Astrocyte (in vitro differentiated cells and primary cell): ENCODE results near the gene ASB2. TPM values are rescaled to one million over a fixed set of nuclear protein-coding genes. Genes with fewer than 3 reads are reported as not detected.

Experiments
- DNase-seq: peaks from one replicate; pipeline ENCODE4 v3.0.0-alpha.2; 2010; ENCODE audit warnings: low read depth
- FAIRE-seq: peaks from 2 replicates; lab custom pipeline; 2011; peaks lifted over from hg19 to GRCh38; lab: Jason Lieb, UNC
- H2AFZ ChIP-seq: 2 replicates; pipeline ENCODE4 v1.6.0; 2012; ENCODE audit warnings: low read depth, low read length, inconsistent platforms
- H3K27ac ChIP-seq: 2 replicates; pipeline ENCODE4 v1.5.1; 2011; ENCODE audit warnings: low read depth, low read length, inconsistent platforms
- H3K27me3 ChIP-seq: 2 replicates; pipeline ENCODE4 v1.6.0; 2011; ENCODE audit warnings: low read length, inconsistent platforms; ENCODE audit not compliant: insufficient read depth
- H3K36me3 ChIP-seq: 2 replicates; pipeline ENCODE4 v1.5.1; 2011; ENCODE audit warnings: low read length, inconsistent platforms; ENCODE audit not compliant: insufficient read depth
- H3K4me1 ChIP-seq: 2 replicates; pipeline ENCODE4 v1.5.1; 2011; ENCODE audit warnings: low read length, inconsistent platforms; ENCODE audit not compliant: insufficient read depth
- H3K4me2 ChIP-seq: 2 replicates; pipeline ENCODE4 v1.6.0; 2012; ENCODE audit warnings: low read length, inconsistent platforms
- H3K4me3 ChIP-seq: 2 replicates; pipeline ENCODE4 v1.5.1; 2011; ENCODE audit warnings: low read depth, mild to moderate bottlenecking, low read length, inconsistent platforms; ENCODE audit not compliant: insufficient read depth
- H3K79me2 ChIP-seq: 2 replicates; pipeline ENCODE4 v1.6.0; 2012; ENCODE audit warnings: mild to moderate bottlenecking, low read length, inconsistent platforms; ENCODE audit not compliant: insufficient read depth
- H3K9ac ChIP-seq: 2 replicates; pipeline ENCODE4 v1.6.0; 2012; ENCODE audit warnings: mild to moderate bottlenecking, low read length, inconsistent platforms
- H3K9me3 ChIP-seq: 2 replicates; pipeline ENCODE4 v1.5.1; 2012; ENCODE audit warnings: low read depth, mild to moderate bottlenecking, low read length, inconsistent platforms; ENCODE audit not compliant: insufficient read depth
- H4K20me1 ChIP-seq: 2 replicates; pipeline ENCODE4 v1.6.0; 2012; ENCODE audit warnings: low read length, inconsistent platforms; ENCODE audit not compliant: insufficient read depth
- H3K27ac Mint-ChIP-seq: one replicate; pipeline ENCODE4 v1.8.0; 2021; ENCODE audit warnings: mild to moderate bottlenecking, mixed read lengths; ENCODE audit not compliant: unreplicated experiment
- H3K27me3 Mint-ChIP-seq: one replicate; pipeline ENCODE4 v1.8.0; 2021; ENCODE audit warnings: low read depth, mixed read lengths; ENCODE audit not compliant: unreplicated experiment
- H3K36me3 Mint-ChIP-seq: one replicate; pipeline ENCODE4 v1.8.0; 2021; ENCODE audit warnings: low read depth, mixed read lengths; ENCODE audit not compliant: unreplicated experiment
- H3K4me1 Mint-ChIP-seq: one replicate; pipeline ENCODE4 v1.8.0; 2021; ENCODE audit warnings: low read depth, mixed read lengths; ENCODE audit not compliant: unreplicated experiment
- H3K4me3 Mint-ChIP-seq: one replicate; pipeline ENCODE4 v1.8.0; 2021; ENCODE audit warnings: mild to moderate bottlenecking, moderate library complexity, mixed read lengths; ENCODE audit not compliant: unreplicated experiment
- H3K9me3 Mint-ChIP-seq: one replicate; pipeline ENCODE4 v1.8.0; 2021; ENCODE audit warnings: mild to moderate bottlenecking, mixed read lengths; ENCODE audit not compliant: unreplicated experiment
- EZH2 ChIP-seq: IDR thresholded peaks from 2 replicates; pipeline ENCODE4 v1.6.1; 2012; ENCODE audit warnings: mild to moderate bottlenecking, low read length, inconsistent platforms; ENCODE audit not compliant: insufficient read depth
- total RNA-seq: library from RNA; stranded (reverse); gene quantifications from 2 replicates; pipeline ENCODE4 v1.2.1, GENCODE V29; 2021
- TF ChIP-seq, protein P1 (sequence below): IDR thresholded peaks from 2 replicates; pipeline ENCODE4 v1.5.1; 2011; ENCODE audit warnings: low read depth, mild to moderate bottlenecking, inconsistent platforms, low read length, moderate library complexity; ENCODE audit not compliant: insufficient read depth

The ASB2 gene
- total RNA-seq, 1 donor from 2014 or later: 0.25 TPM

DNA sequence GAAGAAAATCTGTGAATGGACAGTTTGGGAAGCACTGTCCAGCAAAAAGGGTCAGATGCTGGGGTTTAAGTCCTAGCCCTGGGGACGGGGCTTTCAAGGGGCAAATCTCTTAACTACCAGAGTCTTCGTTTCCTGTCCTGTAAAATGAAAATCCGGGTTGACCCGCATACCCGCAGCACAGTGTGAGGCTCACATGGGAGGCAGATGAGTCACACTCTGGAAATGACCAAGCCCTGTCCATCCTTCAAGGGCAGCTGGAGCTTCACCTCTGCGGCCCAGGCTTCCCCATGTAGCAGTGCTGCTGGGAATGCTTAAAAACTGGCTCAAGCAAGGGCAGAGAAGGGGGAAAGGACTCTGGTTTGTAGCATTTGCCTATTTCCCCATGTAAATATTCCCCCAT, 30.3 kb downstream of the ASB2 start:
- peak; percentile 40 for DNase-seq
- Mint-ChIP-seq H3K4me1 (peaks cover 36% of the 10 kb centered on the region), H3K27me3 (peaks cover 38% of the 10 kb centered on the region), H3K36me3 (no peaks in the 10 kb centered on the region), H3K4me3 (no peak overlapping the region), H3K27ac (peak overlapping the region; percentile 41), H3K9me3 (peaks cover 8% of the 10 kb centered on the region)
- no peak for FAIRE-seq
- no peaks in the 10 kb centered on the region for H3K9me3 ChIP-seq
- no peaks in the 10 kb centered on the region for H4K20me1 ChIP-seq
- no peak overlapping the region for H2AFZ ChIP-seq
- H3K4me1 ChIP-seq: peaks cover 35% of the 10 kb centered on the region
- no peak overlapping the region for H3K27ac ChIP-seq
- H3K36me3 ChIP-seq: no peaks in the 10 kb centered on the region
- TF ChIP-seq, protein P1, sequence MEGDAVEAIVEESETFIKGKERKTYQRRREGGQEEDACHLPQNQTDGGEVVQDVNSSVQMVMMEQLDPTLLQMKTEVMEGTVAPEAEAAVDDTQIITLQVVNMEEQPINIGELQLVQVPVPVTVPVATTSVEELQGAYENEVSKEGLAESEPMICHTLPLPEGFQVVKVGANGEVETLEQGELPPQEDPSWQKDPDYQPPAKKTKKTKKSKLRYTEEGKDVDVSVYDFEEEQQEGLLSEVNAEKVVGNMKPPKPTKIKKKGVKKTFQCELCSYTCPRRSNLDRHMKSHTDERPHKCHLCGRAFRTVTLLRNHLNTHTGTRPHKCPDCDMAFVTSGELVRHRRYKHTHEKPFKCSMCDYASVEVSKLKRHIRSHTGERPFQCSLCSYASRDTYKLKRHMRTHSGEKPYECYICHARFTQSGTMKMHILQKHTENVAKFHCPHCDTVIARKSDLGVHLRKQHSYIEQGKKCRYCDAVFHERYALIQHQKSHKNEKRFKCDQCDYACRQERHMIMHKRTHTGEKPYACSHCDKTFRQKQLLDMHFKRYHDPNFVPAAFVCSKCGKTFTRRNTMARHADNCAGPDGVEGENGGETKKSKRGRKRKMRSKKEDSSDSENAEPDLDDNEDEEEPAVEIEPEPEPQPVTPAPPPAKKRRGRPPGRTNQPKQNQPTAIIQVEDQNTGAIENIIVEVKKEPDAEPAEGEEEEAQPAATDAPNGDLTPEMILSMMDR: no peak
- H3K27me3 ChIP-seq: no peaks in the 10 kb centered on the region
- H3K4me2 ChIP-seq: peak overlapping the region; percentile 42
- no peak overlapping the region for H3K9ac ChIP-seq
- no peaks in the 10 kb centered on the region for H3K79me2 ChIP-seq
- no peak overlapping the region for H3K4me3 ChIP-seq

DNA sequence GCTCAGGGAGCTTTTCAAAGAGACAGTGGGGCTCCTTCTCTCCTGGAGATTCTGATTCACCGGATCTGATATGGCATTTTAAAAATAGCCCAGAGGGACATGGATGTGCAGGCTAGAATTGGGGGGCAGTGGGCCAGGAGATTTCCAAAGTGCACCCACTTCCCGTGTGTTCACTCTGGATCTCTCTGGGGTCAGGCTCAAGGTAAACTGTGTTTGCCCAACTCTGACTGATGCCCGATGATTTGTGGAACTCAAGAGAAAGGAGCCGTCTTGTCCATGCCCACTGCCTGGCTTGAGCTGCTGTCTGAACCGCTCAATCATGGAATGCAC, 31.3 kb downstream of the ASB2 start:
- Mint-ChIP-seq H3K36me3 (no peaks in the 10 kb centered on the region), H3K9me3 (peaks cover 4% of the 10 kb centered on the region), H3K27me3 (peaks cover 34% of the 10 kb centered on the region), H3K4me3 (no peak overlapping the region), H3K4me1 (peaks cover 36% of the 10 kb centered on the region), H3K27ac (no peak overlapping the region)
- TF ChIP-seq EZH2: no peak
- TF ChIP-seq, protein P1: no peak
- H3K4me3 ChIP-seq: no peak overlapping the region
- peaks cover 34% of the 10 kb centered on the region for H3K4me1 ChIP-seq
- H3K36me3 ChIP-seq: no peaks in the 10 kb centered on the region
- H3K27me3 ChIP-seq: no peaks in the 10 kb centered on the region
- H3K4me2 ChIP-seq: no peak overlapping the region
- H3K9me3 ChIP-seq: no peaks in the 10 kb centered on the region
- no peak overlapping the region for H3K9ac ChIP-seq
- no peak overlapping the region for H3K27ac ChIP-seq
- H2AFZ ChIP-seq: no peak overlapping the region
- DNase-seq (no peak), FAIRE-seq (no peak)
- no peaks in the 10 kb centered on the region for H4K20me1 ChIP-seq
- H3K79me2 ChIP-seq: no peaks in the 10 kb centered on the region

DNA sequence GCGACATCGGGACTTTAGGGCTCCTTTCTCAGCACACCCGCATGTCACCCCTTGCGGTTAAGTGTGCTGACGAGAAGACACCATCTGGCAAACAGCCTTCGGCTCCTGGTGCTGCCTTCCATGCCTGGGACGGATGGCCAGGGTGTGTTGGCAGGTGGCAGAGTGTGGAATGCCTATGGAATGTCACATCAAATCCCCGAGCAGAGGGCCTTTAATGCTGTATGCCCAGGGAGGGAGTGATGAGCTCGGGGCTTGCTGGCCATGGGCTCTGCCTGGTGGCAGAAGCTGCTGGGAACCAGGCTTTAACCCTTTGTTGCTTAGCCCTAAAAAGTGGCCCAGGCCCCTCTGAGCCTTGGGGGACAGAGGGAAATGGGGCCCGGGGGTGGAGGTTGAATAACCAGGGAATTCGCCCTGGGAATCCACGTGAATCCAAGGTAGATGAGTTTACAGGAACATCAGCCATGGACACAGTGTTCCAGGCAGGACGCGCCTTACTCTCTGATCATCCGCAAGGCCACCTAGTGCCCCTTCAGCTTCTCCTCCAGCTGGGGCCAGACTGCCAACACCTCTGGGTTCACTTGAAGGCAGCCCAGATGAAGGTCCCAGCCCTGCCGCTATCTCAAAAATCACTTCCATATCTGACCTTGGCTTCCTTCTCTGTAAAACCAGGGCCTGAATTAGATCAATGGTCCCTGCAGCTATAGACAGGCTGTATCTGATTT, 31.9 kb downstream of the ASB2 start:
- Mint-ChIP-seq H3K4me1 (peaks cover 36% of the 10 kb centered on the region), H3K9me3 (peaks cover 4% of the 10 kb centered on the region), H3K4me3 (no peak overlapping the region), H3K27me3 (peaks cover 32% of the 10 kb centered on the region), H3K27ac (no peak overlapping the region), H3K36me3 (no peaks in the 10 kb centered on the region)
- TF ChIP-seq, protein P1: no peak
- no peak for TF ChIP-seq EZH2
- Histone ChIP-seq H3K4me1 (peaks cover 29% of the 10 kb centered on the region), H3K4me2 (no peak overlapping the region), H3K36me3 (no peaks in the 10 kb centered on the region), H3K27me3 (no peaks in the 10 kb centered on the region), H3K9me3 (no peaks in the 10 kb centered on the region), H3K4me3 (no peak overlapping the region), H3K79me2 (no peaks in the 10 kb centered on the region), H3K27ac (no peak overlapping the region), H3K9ac (no peak overlapping the region), H4K20me1 (no peaks in the 10 kb centered on the region), H2AFZ (no peak overlapping the region)
- DNase-seq: no peak
- FAIRE-seq: no peak
